Measurements from ENCODE around the gene RALGAPA1. TPM values are rescaled to one million over a fixed set of nuclear protein-coding genes. Genes with fewer than 3 reads are reported as not detected.

The RALGAPA1 gene
- total and polyA plus RNA-seq, 5 experiments from 2014 or later: 15.3 to 74.2 (median 25.9) TPM

DNA sequence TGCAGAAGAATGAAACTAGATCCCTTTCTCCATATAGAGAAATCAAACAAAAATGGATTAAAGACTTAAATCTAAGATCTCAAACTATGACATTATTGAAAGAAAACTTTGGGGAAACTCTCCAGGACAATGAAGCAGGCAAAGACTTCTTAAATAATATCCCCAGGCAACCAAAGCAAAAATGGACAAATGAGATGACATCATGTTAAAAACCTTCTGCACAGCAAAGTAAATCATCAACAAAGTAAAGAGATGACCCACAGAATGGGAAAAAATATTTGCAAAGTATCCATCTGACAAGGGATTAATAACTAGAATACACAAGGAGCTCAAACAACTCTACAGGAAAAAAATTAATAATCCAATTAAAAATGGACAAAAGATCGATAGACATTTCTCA lies 101.0 kb downstream of the RALGAPA1 start:
- peaks cover 21 to 77% (median 55%) of the 10 kb centered on the region in 3 donors for H3K36me3 Mint-ChIP-seq
- H3K27ac Mint-ChIP-seq: no peak overlapping the region
- POLR2A ChIA-PET: no interaction called here
- DNase-seq (no peak), ATAC-seq (no peak)
- H3K4me3 Mint-ChIP-seq: no peak overlapping the region
- peaks cover 0 to 6% (median 3%) of the 10 kb centered on the region in 4 donors for H3K4me1 Mint-ChIP-seq
- H3K9me3 Mint-ChIP-seq: peaks cover 0 to 10% (median 0%) of the 10 kb centered on the region in 9 donors
- H3K27me3 Mint-ChIP-seq: no peaks in the 10 kb centered on the region

DNA sequence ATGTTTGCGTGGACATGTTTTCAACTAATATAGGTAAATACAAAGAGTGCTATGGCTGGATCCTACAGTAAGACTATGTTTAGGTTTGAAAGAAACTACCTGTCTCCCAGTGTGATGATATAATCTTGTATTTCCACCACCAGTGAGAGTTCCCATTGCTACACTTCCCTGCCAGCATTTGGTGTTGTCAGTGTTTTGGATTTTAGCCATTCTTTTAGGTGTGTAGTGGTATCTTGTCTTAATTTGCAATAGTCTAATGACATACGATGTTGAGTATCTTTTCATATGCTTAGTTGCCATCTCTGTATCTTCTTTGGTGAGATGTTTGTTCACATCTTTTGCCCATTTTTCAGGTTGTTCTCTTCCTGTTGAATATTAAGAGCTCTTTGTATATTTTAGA lies 103.5 kb downstream of the RALGAPA1 start:
- ATAC-seq (no peak), DNase-seq (no peak)
- no peaks in the 10 kb centered on the region for H3K27me3 Mint-ChIP-seq
- peaks cover 17 to 70% (median 46%) of the 10 kb centered on the region in 3 donors for H3K36me3 Mint-ChIP-seq
- no peak overlapping the region for H3K27ac Mint-ChIP-seq
- peaks cover 0 to 6% (median 3%) of the 10 kb centered on the region in 4 donors for H3K4me1 Mint-ChIP-seq
- H3K9me3 Mint-ChIP-seq: peaks cover 0 to 10% (median 0%) of the 10 kb centered on the region in 9 donors
- POLR2A ChIA-PET: no interaction called here
- no peak overlapping the region for H3K4me3 Mint-ChIP-seq

DNA sequence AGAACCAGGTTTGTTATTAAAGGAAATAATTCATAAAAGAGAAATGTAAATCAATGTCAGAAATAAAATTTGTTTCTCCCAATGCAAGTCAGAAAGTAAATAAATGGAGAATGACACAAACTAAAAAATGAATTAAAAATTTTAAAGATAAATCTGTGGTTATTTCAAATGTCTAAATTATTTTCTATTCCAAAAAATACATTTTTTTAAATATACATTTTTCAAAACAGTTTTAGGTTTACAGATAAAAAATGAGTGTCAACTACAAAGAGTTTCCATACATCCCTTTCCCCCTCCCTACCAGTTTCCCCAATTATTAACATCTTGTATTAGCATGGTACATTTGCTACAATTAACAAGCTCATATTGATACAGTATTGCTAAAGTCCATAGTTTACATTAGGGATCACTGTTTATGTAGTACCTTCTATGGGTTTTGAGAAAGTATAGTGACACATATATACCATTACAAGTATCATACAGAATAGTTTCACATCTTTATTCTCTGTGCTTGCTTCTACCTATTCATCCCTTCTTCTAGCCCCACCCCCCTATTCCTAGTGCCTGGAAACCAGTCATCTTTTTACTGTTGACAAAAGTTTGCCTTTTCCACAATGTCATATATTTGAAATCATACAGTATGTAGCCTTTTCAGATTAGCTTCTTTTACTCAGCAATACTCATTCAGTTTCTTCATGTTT lies 104.2 kb downstream of the RALGAPA1 start:
- DNase-seq (no peak), ATAC-seq (no peak)
- POLR2A ChIA-PET: no interaction called here
- Mint-ChIP-seq H3K4me3 (no peak overlapping the region), H3K36me3 (peaks cover 15 to 67% (median 40%) of the 10 kb centered on the region in 3 donors), H3K27ac (no peak overlapping the region), H3K9me3 (peaks cover 0 to 10% (median 0%) of the 10 kb centered on the region in 9 donors), H3K27me3 (no peaks in the 10 kb centered on the region), H3K4me1 (peaks cover 0 to 8% (median 3%) of the 10 kb centered on the region in 4 donors)

DNA sequence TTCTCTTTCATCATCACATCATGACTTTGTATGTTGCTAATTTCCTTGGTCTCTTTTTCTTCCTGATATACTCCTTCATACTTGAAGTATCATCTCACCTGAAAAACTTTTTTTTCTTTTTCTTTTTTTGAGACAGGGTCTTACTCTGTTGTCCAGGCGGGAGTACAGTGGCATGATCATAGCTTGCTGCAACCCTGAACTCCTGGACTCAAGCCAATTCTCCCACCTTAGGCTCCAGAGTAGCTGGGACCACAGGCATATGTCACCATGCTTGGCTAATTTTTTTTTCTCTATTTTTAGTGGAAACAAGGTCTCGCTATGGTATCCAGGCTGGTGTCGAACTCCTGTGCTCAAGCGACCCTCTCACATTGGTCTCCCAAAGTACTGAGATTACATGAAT lies 107.6 kb downstream of the RALGAPA1 start:
- Mint-ChIP-seq H3K36me3 (peaks cover 3 to 39% (median 17%) of the 10 kb centered on the region in 3 donors), H3K27ac (peak overlapping the region in 1 of 10 donors; percentile 24), H3K4me1 (peaks cover 6 to 13% (median 8%) of the 10 kb centered on the region in 4 donors), H3K27me3 (no peaks in the 10 kb centered on the region), H3K4me3 (no peak overlapping the region), H3K9me3 (peaks cover 0 to 6% (median 0%) of the 10 kb centered on the region in 9 donors)
- no peak for ATAC-seq
- no peak for DNase-seq
- POLR2A ChIA-PET: no interaction called here

DNA sequence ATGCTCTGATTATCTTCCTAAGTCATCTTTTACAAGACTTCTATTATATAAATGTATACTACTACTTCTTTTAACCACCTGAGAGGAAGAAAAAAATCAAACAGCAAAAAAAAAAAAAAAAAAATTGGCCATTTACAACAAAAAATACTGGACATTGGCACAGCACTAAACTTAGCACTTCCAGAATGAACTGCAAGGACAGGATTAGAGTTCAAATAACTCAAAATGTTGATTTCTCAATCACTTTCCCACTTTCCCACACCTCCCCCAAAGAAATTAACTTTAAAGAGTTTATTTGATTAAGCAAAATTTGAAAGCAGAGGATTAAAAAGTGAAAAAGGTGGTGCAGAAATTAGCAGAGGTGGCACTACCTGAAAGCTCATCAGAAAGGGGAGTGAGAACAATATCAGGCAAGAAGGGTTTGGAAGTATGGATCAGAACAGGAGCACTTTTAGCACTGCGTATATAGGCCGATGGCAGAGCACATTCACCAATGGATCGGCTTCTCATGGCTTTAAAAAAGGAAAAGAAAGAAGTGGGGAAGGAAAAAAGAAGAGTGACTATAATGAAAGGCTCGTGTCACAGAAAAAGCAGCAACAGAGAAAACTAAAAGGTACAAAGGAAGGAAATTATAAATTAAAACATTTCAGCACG lies 109.2 kb downstream of the RALGAPA1 start:
- no peaks in the 10 kb centered on the region for H3K27me3 Mint-ChIP-seq
- peak overlapping the region in 1 of 10 donors; percentile 33 for H3K27ac Mint-ChIP-seq
- DNase-seq (no peak), ATAC-seq (no peak)
- H3K36me3 Mint-ChIP-seq: peaks cover 0 to 25% (median 9%) of the 10 kb centered on the region in 3 donors
- no peaks in the 10 kb centered on the region for H3K9me3 Mint-ChIP-seq
- H3K4me3 Mint-ChIP-seq: no peak overlapping the region
- peaks cover 2 to 10% (median 8%) of the 10 kb centered on the region in 4 donors for H3K4me1 Mint-ChIP-seq
- POLR2A ChIA-PET: no interaction called here

DNA sequence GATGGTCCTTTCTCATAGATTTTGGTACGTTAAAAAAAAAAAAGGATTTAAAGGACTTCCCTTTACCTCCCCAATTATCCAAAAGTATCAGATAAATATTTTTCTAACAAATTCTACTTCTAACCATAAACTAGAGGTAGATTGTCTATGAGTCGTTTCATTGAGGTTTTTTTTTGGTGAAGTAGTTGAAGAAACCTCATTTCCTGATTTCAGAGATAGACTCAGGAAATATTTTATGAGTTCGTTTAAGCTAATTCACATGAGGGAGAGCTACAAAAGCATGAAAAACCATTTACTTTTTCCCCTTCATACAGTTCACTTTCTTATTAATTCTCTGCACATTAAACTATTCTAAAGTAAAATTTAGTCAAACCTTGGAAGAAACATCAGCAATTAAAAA lies 112.5 kb downstream of the RALGAPA1 start:
- H3K4me1 Mint-ChIP-seq: peaks cover 2 to 10% (median 8%) of the 10 kb centered on the region in 4 donors
- POLR2A ChIA-PET: interaction anchor here (0.6 to 0.7 kb wide), 2 partner anchors 76 to 87 kb away, joined by 4 read pairs; no protein-coding TSS in a partner anchor

DNA sequence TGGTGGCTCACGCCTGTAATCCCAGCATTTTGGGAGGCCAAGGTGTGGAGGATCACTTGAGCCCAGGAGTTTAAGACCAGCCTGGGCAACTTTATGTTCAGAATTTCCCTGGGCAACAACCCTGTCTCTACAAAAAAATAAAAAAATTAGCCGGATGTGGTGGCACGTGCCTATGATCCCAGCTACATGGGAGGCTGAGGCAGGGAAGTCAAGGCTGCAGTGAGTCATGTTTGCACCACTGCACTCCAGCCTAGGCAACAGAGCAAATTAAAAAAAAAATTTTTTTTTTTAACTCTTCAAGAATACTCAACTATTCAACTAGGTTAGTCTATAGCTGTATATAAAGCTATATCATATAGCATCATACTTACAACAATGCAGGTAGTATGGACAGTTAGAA lies 113.0 kb downstream of the RALGAPA1 start:
- no peak for ATAC-seq
- Mint-ChIP-seq H3K27me3 (no peaks in the 10 kb centered on the region), H3K4me3 (no peak overlapping the region), H3K9me3 (no peaks in the 10 kb centered on the region), H3K27ac (no peak overlapping the region), H3K36me3 (peaks cover 0 to 7% (median 3%) of the 10 kb centered on the region in 3 donors), H3K4me1 (peaks cover 2 to 10% (median 8%) of the 10 kb centered on the region in 4 donors)
- POLR2A ChIA-PET: interaction anchor here (0.6 to 0.7 kb wide), 2 partner anchors 76 to 86 kb away, joined by 4 read pairs; no protein-coding TSS in a partner anchor
- DNase-seq: no peak

More for the DNA sequence above, 112.5 kb downstream of the RALGAPA1 start:
- H3K27ac Mint-ChIP-seq: peak overlapping the region in 2 of 10 donors; percentile 18 to 45
- no peak overlapping the region for H3K4me3 Mint-ChIP-seq
- ATAC-seq (no peak), DNase-seq (no peak)
- no peaks in the 10 kb centered on the region for H3K9me3 Mint-ChIP-seq
- H3K36me3 Mint-ChIP-seq: peaks cover 0 to 8% (median 5%) of the 10 kb centered on the region in 3 donors
- no peaks in the 10 kb centered on the region for H3K27me3 Mint-ChIP-seq

DNA sequence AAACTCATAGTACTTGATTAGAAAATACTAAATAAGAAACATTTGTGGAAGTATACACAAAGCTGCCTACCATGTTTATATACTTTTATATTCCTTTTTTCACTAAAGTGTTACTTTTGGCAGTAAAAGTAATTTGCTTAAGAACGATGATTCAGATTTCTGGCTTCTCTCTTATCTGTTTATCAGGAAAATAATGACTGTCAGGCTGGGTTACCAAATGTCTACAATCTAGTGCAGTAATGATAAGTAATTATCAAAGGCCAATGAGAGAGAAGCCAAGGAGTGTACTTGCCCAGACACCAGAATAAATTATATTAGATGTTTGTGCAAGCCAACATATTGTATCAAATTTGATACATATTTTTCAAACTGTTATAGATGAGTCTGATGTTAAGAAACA lies 113.4 kb downstream of the RALGAPA1 start:
- ATAC-seq: no peak
- H3K4me1 Mint-ChIP-seq: peaks cover 2 to 10% (median 8%) of the 10 kb centered on the region in 4 donors

DNA sequence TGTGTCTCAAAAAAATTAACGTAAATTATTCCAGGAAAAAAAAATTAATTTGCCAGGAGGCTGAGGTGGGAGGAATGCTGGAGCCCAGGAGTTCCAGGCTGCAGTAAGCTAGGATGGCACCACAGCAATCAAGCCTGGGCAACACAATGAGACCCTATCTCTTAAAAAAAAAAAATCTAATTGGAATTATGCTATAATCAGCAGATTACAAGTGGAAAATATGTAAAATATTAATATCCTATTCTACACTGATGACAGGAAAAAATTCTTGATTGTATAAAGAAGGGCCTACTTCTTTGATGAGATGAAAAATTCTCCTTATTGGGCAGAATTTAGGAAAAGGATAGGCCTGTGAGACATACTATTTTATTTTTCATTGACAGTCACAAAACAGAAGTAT lies 114.0 kb downstream of the RALGAPA1 start:
- Mint-ChIP-seq H3K4me3 (no peak overlapping the region), H3K9me3 (no peaks in the 10 kb centered on the region), H3K4me1 (peaks cover 2 to 10% (median 8%) of the 10 kb centered on the region in 4 donors), H3K36me3 (peaks cover 0 to 8% (median 3%) of the 10 kb centered on the region in 3 donors), H3K27ac (no peak overlapping the region), H3K27me3 (no peaks in the 10 kb centered on the region)
- POLR2A ChIA-PET: no interaction called here
- ATAC-seq (no peak), DNase-seq (no peak)

More for the DNA sequence above, 113.4 kb downstream of the RALGAPA1 start:
- POLR2A ChIA-PET: no interaction called here
- Mint-ChIP-seq H3K36me3 (peaks cover 0 to 7% (median 3%) of the 10 kb centered on the region in 3 donors), H3K9me3 (no peaks in the 10 kb centered on the region), H3K4me3 (no peak overlapping the region), H3K27me3 (no peaks in the 10 kb centered on the region), H3K27ac (no peak overlapping the region)
- no peak for DNase-seq

DNA sequence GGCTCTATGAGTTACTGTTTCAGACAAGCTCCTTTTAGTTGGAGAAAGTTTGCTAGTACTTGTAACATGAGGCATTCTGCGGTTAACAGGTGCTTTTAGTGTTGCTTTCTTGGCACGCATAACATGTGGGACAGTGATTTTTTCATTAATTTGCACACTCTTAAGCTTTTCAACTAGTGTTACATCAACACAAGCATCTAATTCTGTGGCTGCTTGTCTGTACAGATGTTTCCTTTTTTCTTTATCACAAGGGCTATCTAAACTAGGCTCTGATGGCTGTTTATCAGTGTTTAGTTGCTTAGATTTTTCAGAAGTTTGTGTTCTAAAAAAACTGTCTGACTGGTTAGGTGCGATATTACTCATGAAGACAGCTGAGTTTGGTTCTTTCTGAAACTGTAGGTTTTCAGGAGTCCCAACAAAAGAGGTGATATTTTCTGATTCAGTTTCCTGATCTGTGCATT lies 120.1 kb downstream of the RALGAPA1 start:
- Mint-ChIP-seq H3K9me3 (no peaks in the 10 kb centered on the region), H3K4me1 (peaks cover 0 to 2% (median 0%) of the 10 kb centered on the region in 4 donors), H3K4me3 (no peak overlapping the region), H3K27ac (peak overlapping the region in 2 of 10 donors; percentile 10 to 63), H3K27me3 (no peaks in the 10 kb centered on the region), H3K36me3 (peaks cover under 1 to 39% (median 3%) of the 10 kb centered on the region in 3 donors)
- no peak for DNase-seq
- POLR2A ChIA-PET: no interaction called here
- no peak for ATAC-seq

DNA sequence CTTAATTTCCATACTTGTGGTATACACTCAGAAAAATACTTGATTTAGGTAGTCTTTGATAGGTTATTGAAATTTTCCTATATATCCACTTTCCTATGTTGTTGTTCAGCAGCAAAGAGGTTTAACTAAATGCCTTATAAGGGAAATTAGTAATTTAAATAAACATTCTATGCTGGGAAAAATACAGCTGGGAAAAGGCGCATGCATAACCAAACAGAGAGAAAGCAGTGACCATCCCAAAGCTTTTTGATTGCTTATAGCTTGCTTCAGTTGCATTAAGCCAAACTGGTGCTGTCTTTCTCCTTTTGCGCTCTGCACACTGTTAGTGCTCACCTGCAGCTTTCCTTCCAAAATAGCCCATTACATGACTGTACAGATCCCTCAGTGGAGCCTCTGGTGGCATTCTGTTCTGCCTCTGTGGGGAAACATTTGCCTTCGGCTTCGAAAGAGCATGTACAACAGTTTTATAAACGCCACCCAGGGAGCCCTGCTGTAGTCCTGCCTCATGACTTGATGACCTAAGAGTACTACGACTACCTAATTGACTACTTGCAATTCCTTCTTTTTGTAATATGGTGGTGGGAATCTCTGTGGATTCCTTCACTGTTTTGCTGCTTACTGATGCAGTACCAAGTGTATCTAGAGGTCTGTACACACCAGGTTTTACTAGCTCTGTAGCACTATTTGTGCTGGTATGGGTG lies 120.8 kb downstream of the RALGAPA1 start:
- peaks cover 3 to 46% (median 5%) of the 10 kb centered on the region in 3 donors for H3K36me3 Mint-ChIP-seq
- ATAC-seq (no peak), DNase-seq (no peak)
- no peaks in the 10 kb centered on the region for H3K9me3 Mint-ChIP-seq
- H3K4me1 Mint-ChIP-seq: peaks cover 0 to 2% (median 0%) of the 10 kb centered on the region in 4 donors
- POLR2A ChIA-PET: no interaction called here
- no peak overlapping the region for H3K27ac Mint-ChIP-seq
- H3K27me3 Mint-ChIP-seq: no peaks in the 10 kb centered on the region
- no peak overlapping the region for H3K4me3 Mint-ChIP-seq

DNA sequence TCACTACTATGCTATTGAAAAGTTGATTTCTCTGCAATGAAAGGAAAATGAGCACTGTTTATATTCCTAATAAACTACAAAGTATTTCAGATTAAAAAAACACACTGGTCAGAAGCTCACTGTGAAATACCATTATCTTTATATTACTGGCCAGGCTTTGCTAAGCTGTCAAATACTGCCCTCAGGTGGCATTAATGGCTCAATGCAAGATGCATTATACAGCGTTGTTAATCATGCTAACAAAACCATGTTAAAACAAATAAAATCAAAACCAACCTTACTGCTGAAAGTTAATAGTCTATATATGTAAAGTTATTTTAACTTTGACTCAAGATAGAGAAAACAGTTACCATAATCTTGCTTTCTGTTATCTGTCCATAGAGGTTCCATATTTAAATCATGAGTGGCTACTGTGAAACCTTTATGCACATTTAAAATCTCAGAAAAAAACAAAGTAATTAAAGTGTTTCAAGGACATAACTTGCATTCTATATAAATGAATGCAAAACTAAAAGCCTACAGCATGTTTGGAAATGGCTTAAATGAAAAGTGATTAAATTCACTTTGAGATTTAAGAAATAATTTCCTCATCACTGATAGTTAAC lies 121.7 kb downstream of the RALGAPA1 start:
- Mint-ChIP-seq H3K36me3 (peaks cover 3 to 52% (median 5%) of the 10 kb centered on the region in 3 donors), H3K27me3 (no peaks in the 10 kb centered on the region), H3K27ac (no peak overlapping the region), H3K4me3 (no peak overlapping the region), H3K9me3 (no peaks in the 10 kb centered on the region), H3K4me1 (peaks cover 0 to 2% (median 0%) of the 10 kb centered on the region in 4 donors)
- ATAC-seq: no peak
- POLR2A ChIA-PET: no interaction called here
- DNase-seq: peak in 5 of 10 donors; percentile 5 to 23 (median 11)
